ENCODE measurements around the gene VAT1L.

The VAT1L gene

DNA sequence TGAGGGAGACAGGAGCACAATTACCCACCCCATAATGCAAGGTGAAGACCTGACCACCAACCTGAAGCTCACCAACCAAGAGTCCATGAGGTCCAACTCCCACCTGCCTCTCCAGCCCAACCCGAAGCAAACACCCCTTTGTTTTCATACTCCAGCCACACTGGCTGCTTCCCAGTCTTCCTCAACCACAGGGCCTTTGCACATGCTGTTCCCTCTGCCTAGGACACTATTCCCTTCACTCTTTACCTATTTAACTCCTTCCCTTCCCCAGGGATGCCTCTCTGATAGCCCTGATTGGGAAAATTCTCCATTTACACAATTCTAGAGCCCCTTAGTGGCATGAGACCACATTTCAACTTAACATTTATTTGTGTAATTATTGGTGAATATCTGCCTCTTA, 86.0 kb downstream of the VAT1L start:
- DNase-seq: no peak

DNA sequence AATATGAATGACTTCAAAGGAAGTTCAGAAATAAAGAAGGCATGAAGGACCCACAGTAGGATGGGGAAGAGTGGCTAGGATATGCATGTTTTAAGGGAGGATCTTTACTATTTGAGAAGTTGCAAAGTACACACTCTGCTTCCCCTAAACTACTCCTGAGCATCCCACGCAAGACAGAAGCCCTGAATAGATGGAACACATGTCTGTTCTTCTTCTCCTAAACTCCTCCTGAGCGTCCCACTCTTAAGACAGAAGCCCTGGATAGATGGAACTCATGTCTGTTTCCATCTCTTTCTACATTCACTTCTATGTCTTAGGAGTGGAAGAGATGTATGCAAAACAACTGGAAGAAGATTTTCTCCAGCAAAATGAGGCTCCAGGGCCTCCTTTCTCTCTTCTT, 88.4 kb downstream of the VAT1L start:
- DNase-seq: no peak

DNA sequence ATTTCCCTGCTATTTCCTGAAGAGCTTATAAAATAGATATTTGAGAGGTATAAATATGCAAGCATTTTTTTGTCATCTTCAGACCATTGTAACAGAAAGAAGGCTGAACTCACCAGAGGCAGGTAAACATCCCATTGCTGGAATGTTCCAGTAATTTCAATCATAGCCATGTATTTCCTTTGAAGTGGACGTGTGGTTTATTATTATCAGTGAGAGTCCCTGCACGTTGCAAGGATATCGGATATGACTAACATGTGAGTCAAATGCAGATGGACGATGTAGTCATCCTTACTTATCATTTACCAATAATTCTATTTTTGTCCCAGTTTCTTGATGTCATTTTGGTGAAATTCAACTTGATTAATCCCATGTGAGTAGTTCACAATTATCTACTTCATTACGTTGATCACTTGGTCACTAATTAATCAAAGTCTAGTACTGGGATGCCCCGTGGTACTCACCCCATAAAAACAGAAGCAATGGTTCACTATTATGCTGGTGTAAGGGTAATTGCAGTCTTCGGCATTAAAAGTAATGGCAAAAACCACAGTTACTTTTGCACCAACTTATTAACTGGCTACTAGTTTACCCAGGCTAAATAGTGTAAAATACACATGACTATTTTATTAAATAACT, 89.5 kb downstream of the VAT1L start:
- DNase-seq: no peak

DNA sequence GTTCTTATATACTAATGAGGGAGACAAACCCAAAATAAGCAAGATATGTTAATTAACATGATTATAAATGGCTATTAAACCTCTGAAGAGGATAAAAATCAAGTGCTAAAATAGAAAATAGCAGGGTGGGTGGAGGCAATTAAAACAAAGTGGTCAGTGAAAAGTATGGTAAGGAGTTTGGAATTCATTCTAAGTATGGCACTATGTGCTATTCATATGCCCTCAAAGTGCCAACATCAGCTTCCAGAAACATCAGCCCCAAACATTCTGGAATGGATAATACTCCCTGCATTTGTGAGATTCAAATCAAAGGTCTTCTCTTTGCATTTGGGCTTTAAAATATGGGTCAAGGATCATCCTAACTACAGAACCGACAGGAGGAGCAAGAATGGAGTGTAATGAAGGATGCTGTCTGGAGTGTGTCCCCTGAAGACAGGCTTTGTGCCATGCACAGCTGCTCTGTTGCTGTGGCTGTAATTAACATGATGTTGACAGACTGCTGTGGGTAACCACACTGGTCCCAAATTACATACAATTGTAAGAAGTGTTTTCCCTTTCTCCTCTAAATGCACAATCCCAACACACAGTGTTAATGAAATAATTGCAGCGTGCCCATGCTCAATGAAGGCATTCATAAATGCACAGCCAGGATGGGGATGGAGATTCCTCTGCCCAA, 93.1 kb downstream of the VAT1L start:
- DNase-seq: no peak

DNA sequence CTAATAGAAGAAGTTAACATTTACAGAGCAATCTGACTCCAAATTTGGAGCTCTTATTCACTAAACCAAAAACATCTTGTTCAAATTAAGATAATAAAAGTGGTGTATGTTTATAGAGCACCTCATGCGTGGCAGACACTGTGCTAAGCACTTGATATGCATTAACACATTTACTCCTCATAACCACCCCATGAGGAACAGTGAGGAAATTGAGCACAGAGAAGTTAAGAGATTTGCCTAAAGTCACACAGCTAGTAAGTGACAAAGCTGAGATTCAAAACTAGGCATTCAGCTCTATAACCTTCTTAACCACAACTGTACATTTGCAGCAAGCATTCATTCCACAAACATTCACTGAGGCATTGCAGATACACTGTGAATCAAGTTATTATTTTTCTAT, 94.0 kb downstream of the VAT1L start:
- DNase-seq: no peak

DNA sequence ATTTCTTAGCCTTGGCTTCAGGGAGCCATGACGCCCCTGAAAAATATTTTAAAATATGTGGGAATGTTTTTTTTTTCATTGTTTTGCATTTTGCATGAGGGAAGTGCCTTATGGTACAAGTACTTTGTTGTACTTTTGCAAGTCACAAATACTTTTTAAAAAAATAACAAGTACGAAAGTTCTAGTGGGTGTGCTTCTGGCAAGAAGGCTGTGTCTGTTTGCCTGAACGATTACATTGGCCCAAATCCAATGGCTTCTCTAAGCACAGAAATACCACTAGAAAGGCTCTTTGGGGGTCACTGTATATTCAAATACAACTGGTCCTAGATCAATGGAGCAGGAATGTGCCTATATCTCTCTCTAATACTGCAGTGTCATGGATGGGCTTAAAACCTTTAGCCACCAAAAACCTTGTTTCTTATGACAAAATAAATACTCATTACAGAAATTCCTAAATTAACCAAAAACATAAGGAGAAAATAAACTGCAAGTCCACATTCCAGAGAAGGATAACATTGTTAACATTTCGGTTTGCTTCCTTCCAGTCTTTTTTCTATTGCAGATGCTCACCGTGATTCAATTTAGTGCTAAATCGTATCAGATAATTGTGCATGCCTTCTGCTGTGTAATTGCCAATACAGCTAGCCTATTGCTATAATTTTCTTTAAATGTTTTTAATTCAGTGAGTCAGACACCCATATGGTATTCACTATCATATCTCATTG, 97.4 kb downstream of the VAT1L start:
- DNase-seq: no peak

DNA sequence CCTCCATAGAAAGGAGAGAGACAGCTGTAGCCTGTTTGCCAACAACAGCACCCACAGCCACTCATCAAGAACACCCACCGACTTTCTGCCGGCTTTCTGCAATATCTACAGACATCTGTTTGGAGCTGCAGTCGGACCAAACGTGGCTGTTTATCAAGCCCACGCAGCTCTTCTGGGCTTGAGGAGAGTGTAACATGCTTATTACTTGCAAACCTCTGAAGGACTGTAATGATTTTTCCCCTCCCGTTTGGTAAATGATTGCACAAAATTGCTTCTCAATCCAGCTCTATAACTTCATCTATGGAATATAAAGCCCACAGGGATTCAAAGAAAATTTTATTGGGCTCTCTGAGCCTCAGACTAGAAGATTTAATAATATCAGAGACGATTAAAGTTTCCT, 100.5 kb downstream of the VAT1L start:
- DNase-seq: no peak

DNA sequence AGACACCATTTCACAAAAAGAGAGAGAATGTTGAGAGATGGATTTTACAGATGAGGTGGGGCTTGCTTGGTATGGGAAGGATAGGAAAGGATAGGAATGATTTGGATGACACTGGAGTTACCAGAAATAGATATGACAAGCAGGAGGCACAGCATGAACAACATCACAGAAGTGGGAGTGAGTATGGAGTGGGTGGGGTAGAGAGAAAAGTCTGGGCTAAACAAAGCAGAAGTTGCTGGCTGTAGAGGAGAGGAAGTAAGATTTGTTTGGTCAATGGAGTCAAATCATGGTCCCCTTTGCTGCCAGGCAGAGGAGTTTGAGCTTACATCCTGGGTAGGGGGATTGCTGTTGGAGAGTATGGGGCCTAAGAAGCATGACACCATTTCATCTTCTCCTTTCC, 101.7 kb downstream of the VAT1L start:
- no peak for DNase-seq

DNA sequence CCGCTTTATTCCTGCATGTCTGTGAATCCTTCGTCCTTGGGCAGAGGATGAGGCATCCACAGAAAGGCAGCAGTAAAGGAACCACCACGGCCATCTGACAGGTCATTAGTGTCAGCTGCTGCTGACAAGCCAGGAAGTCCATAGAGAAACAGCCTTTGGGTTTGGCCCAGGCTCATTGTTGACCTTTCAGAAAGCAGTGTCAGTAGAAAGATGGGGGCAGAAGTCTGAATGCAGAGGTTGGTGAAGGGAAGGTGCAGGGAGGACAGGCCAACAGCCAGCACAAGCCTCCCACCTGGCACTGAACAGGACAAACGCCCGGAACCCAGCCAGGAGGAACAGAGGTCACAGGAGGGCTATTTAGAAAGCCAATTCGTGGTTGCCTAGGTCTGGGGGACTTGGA, 105.8 kb downstream of the VAT1L start:
- DNase-seq: no peak

DNA sequence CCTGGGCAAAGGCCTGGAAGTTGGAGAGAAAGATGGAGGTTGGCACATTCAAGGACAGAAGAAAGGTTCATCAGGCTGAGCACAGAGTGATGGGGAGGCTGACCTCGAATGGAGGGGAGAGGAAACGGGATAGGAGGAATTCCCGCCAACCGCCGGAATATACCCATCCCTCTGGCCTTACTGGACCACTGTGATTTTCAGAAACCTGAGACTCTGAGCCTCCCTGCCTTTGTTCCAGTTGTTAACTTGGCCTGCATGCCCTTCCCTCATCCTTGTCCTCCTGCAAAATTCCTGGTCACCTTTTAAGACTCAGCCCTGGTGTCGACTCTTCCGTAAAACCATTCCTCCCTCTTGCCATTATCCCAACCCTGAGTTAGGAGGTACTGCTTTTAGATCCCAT, 107.6 kb downstream of the VAT1L start:
- DNase-seq: no peak

DNA sequence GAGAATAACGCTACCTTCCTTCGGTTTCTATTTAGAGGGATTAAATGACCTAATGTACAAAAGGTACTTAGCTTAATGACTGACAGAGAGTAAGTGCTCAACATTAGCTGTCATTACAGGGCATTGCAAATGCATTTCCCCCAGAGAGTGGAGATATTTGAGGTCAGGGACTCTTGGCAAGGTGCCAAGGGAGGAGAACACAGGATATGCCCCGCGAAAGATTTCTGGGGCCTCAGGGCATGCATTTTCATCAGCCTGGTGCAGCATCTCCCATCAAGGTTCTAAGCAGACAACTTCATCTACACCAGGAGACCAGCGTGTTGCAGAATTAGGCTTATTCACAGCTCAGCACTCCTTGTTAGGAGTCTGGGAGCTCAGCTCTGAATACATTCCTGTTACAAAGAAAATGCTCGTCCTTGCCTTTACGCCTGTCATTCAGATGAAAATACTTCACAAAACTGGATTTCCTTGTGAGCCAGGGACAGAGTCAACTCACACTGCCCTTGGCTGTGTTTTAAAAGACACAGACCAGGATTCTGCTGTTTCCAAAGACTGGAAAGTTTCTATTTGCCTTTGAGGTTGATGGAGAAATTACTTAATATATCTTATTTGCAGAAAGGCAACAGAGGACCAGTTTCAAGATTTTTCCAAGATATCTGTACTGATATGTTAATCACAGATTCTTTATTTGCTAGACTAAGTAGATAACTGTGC, 108.2 kb downstream of the VAT1L start:
- DNase-seq: no peak

DNA sequence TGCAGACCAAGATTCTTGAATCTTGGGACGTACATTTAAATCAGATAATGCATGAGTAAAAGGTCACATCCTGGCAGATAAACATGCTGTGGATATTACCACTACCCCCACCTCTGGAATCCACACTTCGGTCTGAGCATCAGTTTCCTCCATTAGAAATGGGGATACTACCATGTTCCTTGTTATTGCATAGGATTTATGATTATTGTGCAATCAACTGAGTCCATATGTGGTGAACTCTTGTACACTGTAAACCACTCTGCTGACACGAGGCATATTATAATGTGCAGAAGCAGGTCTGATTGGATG, 108.7 kb downstream of the VAT1L start:
- no peak for DNase-seq

DNA sequence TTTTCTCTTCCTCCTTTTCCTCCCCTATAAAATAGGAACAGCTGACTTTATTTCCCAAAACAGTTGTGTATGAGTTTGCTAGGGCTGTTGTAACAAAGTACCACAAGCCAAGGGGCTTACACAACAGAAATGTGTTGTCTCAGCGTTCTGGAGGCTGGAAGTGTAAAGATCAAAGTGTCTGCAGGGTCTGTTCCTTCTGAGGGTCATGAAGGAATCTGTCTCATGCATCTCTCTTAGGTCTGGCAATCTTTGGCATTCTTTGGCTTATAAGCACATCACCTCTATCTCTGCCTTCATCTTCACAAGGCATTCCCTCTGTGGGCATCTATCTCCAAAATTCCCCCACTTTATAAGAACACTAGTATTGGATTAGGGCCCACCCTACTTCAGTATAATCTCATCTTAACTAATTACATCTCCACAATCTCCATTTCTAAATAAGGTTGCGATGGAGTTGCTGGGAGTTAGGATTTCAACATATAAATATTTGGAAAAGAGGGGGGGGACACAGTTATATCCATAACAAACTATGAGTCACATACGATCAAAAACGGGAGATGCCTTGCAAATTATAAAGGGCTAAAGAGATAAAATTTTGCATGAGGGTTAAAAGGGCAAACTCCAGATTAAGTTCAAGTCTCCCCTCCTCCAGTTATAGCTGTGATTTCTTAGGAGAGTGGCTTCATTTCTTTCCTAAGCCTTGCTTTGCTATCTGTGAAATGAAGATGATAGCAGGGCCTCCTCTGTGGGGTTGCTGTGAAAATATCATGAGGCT, 109.7 kb downstream of the VAT1L start:
- no peak for DNase-seq

DNA sequence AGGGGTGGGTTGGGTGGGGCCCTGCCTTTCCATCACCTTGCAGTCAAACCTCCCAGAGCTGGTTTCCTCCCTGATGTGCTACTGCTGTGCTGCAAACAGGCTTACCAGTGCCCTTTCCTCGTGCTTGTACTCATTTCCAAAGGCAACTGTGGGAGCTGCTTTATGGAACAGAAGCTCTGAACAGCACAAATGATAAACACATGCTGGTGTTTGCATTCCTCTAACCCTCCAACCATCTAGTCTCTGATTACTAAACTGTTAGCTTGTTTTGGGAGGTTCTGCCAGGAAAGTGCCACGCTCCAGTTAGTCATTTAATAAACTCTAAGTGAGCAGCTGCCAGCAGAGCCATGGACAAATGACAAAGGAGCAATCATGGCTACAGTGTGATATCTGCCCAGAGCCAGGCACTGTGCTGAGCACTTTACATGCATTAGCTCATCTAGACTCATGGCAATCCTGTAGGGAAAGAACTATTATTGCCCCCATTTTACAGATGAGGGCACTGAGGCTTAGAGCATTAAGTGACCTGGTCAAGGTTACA, 110.4 kb downstream of the VAT1L start:
- DNase-seq: no peak

DNA sequence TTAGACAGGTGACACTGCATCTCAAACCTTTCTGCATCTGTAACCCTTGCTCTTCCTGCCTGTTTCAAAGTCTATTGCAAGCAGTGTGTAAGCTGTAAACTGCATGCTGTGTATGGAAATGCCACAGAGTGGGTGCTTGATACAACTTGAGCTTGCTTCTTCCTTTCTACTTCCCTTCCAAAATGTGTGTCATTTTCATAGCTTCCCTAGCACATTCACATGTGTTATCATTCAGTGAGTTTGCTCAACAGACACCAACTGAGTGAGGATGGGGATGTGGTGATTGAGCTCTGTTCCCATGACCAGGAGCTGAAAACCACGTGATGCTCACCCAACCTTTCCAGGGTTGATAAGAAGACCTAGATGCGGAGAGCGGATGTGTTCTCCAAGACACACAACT, 111.1 kb downstream of the VAT1L start:
- DNase-seq: no peak

DNA sequence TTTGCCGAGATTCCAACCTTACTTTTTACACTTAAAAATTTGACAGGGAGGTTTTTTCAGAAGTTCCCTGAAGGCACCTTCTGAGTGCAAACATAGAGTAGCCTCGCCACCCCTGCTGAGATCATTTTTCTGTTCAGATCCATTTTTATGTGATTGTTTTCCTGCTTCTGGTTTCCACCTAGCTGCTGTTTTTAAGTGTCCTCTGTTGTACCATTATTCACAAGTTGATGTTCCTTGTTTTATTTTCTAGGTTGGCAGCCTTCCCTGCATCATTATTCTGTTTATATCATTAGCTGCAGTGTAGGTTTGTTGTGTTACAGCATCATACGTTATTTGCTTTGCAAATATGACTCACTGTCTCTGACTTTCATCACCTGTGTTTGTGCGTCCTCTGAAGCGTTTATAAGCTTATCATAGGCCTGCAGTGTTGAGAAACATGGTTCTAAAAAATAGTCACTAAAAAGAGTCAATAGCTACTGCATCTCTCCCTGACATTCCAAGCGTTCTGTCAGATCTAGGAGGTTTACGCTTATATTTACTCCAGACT, 117.1 kb downstream of the VAT1L start:
- no peak for DNase-seq

DNA sequence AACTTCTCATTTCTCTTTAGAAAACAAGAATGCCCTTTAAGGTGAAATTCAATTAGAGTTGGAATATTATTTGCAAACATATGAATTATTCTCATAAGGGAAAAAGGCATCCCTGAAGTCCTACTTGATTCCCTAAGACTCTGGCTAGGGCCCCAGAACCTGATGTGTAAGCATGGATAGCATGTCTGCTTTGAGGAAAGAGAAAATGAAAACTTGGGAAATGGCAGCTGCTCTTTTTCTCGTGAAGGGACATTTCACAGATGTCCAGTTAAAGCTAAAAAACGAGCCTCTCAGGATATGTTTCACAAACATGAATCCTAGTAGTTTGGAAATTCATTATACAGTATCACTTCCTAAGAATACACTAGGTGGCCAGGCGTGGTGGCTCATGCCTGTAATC, 121.7 kb downstream of the VAT1L start:
- DNase-seq: no peak

DNA sequence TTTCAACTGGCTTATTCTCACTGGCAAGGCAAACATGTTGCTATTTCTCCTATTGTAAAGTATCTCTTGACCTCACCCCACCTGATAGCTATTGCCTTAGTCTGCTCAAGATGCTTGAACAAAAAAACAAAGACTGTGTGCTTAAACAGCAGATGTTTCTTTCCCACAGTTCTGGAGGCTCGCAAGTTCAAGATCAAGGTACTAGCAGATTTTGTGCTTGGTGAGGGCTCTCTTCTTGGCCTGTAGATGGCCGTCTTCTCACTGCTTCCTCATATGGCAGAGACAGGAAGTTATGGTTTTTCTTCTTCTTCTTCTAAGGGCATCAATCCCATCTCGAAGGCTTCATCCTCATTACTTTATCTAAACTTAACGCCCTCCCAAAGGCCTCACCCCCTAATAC, 124.3 kb downstream of the VAT1L start:
- no peak for DNase-seq

DNA sequence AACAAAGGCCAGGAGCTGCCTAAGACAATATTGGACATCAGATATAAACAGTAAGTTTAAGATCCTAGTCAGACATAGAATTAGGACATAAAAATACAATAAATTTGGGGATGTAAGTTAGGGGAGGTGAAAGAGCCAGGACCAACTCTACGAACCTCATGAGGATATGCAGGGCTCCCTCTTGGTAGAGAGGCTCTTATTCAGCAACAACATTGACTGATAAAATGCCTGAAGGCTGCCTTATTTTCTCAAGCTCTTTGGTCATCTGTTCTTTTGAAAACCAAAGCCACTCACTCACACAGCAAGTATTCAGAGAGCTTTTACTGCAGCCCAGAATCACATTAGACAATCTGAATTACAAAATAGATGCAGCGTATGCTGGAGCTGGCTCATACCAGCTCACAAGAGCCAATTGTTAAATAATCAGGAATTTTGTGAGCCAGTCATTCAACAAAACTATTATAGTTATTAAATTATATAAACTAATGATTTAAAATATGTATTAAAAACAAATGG, 125.4 kb downstream of the VAT1L start:
- DNase-seq: no peak

DNA sequence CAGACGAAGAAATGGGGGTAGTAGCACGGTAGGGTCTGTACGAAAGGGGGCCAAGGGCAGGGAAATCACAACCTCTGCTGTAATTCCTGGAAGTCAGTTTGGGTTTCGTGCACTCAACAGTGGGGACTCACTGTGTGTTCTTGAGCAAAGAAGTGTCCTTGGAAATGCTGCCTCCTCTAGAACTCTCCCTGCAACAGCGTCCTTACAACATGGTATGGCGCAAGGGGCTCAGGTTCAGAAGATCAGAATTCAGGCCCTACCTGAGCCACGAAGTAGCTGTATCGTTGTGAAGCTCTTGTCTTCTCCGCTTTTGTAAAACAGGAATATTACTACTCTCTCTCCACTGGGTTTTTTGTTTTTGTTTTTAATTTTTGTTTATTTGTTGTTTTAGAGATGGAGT, 127.7 kb downstream of the VAT1L start:
- no peak for DNase-seq

DNA sequence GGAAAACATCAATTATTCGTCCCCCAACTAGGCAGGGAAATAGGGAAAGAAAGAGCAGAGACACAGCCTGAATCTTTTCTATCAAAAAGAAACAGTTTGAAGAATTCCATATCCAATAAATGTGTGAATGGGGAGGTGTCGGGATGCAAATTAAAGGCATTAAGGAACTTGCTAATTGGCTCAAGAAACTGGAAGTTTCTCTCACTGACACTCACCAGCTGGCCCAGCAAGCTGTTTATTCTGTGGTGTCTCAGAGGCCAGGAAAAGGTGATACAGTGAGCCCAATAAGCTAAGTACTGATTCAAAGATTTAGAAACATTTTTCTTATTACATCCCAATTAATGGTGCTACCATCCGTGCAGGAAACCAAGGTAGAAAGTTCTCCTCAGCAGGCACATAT, 129.6 kb downstream of the VAT1L start:
- no peak for DNase-seq
